HCT116 (cell line): ENCODE measurements around the gene C15orf40.

Source experiments
- CEBPB ChIP-seq: IDR thresholded peaks from 2 replicates; pipeline ENCODE4 v1.6.1; 2012; ENCODE audit warnings: low read depth
- CTCF ChIP-seq, 3 experiments: fragments of 200-600 bp in 1 of 3; sonication (generic) in 1 of 3; IDR thresholded peaks in 2 of 3; conservative IDR thresholded peaks in 1 of 3; 2 replicates each; pipeline ENCODE4 v1.5.1; 2012 to 2017; ENCODE audit warnings: low read depth in 2 of 3, low read length in 2 of 3, antibody characterized with exemption in 1 of 3, borderline replicate concordance in 1 of 3, control low read depth in 1 of 3, mild to moderate bottlenecking in 1 of 3, mixed read lengths in 1 of 3, mixed run types in 1 of 3, moderate library complexity in 1 of 3; ENCODE audit not compliant: insufficient read depth in 1 of 3
- EZH2 ChIP-seq: fragments of 200-600 bp; sonication (generic); IDR thresholded peaks from 2 replicates; pipeline ENCODE4 v1.6.1; 2017; ENCODE audit warnings: antibody characterized with exemption, mixed run types
- POLR2A ChIP-seq: IDR thresholded peaks from 2 replicates; pipeline ENCODE4 v1.7.0; 2011; ENCODE audit warnings: borderline replicate concordance; ENCODE audit not compliant: insufficient read depth, insufficient read length; ENCODE audit errors: extremely low read depth
- RAD21 ChIP-seq: IDR thresholded peaks from 2 replicates; pipeline ENCODE4 v1.6.1; 2012; ENCODE audit warnings: low read depth, mild to moderate bottlenecking
- ZFX ChIP-seq: fragments of 450-650 bp; IDR thresholded peaks from 2 replicates; pipeline ENCODE4 v1.6.1; 2017
- TF ChIP-seq, protein P1 (sequence below): IDR thresholded peaks from 2 replicates; pipeline ENCODE4 v1.6.1; 2012

GRCh38 chr15:83053151-83053550, 41.7 kb upstream of the C15orf40 start:
- TF ChIP-seq, protein P1, sequence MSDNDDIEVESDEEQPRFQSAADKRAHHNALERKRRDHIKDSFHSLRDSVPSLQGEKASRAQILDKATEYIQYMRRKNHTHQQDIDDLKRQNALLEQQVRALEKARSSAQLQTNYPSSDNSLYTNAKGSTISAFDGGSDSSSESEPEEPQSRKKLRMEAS = no peak
- TF ChIP-seq CTCF (IDR thresholded peaks at IDR 0.05 in 2 of 3, conservative IDR thresholded peaks at IDR 0.05 in 1 of 3; ENCODE audit: borderline replicate concordance in 1 of 3, insufficient read depth in 1 of 3, low read depth in 2 of 3, low read length in 2 of 3) = no peak
- TF ChIP-seq POLR2A = no peak
- TF ChIP-seq CEBPB = no peak
- TF ChIP-seq ZFX = no peak
- TF ChIP-seq RAD21 = no peak
- TF ChIP-seq EZH2 = no peak
